ENCODE measurements around the gene TMA7B. TPM values are rescaled to one million over a fixed set of nuclear protein-coding genes. Genes with fewer than 3 reads are reported as not detected.

The TMA7B gene
- polyA plus RNA-seq, 1 of the 3 experiments (the other 2 are of a cell fraction), result not detected

DNA sequence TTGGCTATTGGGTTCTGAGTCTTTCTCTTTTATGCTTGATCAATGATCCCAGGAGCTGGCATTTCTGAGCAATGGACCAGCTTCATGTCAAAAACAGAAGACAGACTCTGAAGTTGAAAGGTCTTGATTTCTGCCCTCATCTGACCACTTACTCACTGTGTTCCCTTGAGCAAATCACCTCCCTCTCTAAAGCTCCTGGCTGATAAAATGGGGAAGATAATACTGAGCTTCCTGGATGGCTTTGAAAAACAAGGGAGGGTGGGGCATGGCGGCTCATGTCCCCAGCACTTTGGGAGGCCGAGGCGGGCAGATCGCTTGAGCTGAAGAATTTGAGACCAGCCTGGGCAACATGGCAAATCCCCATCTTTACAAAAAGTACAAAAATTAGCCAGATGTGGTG is 40.9 kb downstream of the TMA7B start:
- 79% methylated on average over 4 of the region's 4 CpGs for WGBS (ENCODE audit: low lambda C conversion rate)
- no peak overlapping the region for H3K27ac ChIP-seq (ENCODE audit: low read depth in 2 of 2, low read length in 1 of 2)
- H3K4me1 ChIP-seq (ENCODE audit: control insufficient read depth in 1 of 2, insufficient read depth in 2 of 2, low read depth in 1 of 2, low read length in 1 of 2), result peaks cover 0 to 24% of the 10 kb centered on the region in 2 experiments; a peak in 1 of 4 replicates
- no peak overlapping the region for H3K4me2 ChIP-seq
- no peak overlapping the region for H2AFZ ChIP-seq (ENCODE audit: low read depth)
- no peak overlapping the region for H3K4me3 ChIP-seq (ENCODE audit: low read depth in 2 of 2, low read length in 1 of 2)
- CTCF ChIA-PET, result interaction anchor here (1.0 to 1.7 kb wide), 3 partner anchors 15 to 42 kb away, joined by 3 to 6 read pairs (median 3); no protein-coding TSS in a partner anchor
- TF ChIP-seq TAF1 (IDR thresholded peaks at IDR 0.05; ENCODE audit: borderline replicate concordance, low read depth, low read length) (no peak), SMC3 (IDR thresholded peaks at IDR 0.05; ENCODE audit: low read depth, low read length) (no peak), TEAD4 (IDR thresholded peaks at IDR 0.05; ENCODE audit: borderline replicate concordance, insufficient read depth) (no peak), MEF2A (IDR thresholded peaks at IDR 0.05; ENCODE audit: borderline replicate concordance, low read depth) (no peak), RAD21 (IDR thresholded peaks at IDR 0.05; ENCODE audit: low read length) (no peak), FOSL2 (IDR thresholded peaks at IDR 0.05; ENCODE audit: borderline replicate concordance, low read depth) (no peak), FOXJ3 (CRISPR knock-in tag; IDR thresholded peaks at IDR 0.05) (no peak), TCF12 (IDR thresholded peaks at IDR 0.05) (no peak), POLR2AphosphoS5 (IDR thresholded peaks at IDR 0.05; ENCODE audit: low read depth, low read length) (no peak)
- TF ChIP-seq, protein P1, sequence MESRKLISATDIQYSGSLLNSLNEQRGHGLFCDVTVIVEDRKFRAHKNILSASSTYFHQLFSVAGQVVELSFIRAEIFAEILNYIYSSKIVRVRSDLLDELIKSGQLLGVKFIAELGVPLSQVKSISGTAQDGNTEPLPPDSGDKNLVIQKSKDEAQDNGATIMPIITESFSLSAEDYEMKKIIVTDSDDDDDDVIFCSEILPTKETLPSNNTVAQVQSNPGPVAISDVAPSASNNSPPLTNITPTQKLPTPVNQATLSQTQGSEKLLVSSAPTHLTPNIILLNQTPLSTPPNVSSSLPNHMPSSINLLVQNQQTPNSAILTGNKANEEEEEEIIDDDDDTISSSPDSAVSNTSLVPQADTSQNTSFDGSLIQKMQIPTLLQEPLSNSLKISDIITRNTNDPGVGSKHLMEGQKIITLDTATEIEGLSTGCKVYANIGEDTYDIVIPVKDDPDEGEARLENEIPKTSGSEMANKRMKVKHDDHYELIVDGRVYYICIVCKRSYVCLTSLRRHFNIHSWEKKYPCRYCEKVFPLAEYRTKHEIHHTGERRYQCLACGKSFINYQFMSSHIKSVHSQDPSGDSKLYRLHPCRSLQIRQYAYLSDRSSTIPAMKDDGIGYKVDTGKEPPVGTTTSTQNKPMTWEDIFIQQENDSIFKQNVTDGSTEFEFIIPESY (IDR thresholded peaks at IDR 0.05; ENCODE audit: borderline replicate concordance, low read depth), result no peak
- TF ChIP-seq, protein P2, sequence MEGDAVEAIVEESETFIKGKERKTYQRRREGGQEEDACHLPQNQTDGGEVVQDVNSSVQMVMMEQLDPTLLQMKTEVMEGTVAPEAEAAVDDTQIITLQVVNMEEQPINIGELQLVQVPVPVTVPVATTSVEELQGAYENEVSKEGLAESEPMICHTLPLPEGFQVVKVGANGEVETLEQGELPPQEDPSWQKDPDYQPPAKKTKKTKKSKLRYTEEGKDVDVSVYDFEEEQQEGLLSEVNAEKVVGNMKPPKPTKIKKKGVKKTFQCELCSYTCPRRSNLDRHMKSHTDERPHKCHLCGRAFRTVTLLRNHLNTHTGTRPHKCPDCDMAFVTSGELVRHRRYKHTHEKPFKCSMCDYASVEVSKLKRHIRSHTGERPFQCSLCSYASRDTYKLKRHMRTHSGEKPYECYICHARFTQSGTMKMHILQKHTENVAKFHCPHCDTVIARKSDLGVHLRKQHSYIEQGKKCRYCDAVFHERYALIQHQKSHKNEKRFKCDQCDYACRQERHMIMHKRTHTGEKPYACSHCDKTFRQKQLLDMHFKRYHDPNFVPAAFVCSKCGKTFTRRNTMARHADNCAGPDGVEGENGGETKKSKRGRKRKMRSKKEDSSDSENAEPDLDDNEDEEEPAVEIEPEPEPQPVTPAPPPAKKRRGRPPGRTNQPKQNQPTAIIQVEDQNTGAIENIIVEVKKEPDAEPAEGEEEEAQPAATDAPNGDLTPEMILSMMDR (IDR thresholded peaks at IDR 0.05), result no peak
- TF ChIP-seq, protein P3, sequence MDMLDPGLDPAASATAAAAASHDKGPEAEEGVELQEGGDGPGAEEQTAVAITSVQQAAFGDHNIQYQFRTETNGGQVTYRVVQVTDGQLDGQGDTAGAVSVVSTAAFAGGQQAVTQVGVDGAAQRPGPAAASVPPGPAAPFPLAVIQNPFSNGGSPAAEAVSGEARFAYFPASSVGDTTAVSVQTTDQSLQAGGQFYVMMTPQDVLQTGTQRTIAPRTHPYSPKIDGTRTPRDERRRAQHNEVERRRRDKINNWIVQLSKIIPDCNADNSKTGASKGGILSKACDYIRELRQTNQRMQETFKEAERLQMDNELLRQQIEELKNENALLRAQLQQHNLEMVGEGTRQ (IDR thresholded peaks at IDR 0.05; ENCODE audit: borderline replicate concordance, low read depth, low read length), result no peak
- TF ChIP-seq, protein P4, sequence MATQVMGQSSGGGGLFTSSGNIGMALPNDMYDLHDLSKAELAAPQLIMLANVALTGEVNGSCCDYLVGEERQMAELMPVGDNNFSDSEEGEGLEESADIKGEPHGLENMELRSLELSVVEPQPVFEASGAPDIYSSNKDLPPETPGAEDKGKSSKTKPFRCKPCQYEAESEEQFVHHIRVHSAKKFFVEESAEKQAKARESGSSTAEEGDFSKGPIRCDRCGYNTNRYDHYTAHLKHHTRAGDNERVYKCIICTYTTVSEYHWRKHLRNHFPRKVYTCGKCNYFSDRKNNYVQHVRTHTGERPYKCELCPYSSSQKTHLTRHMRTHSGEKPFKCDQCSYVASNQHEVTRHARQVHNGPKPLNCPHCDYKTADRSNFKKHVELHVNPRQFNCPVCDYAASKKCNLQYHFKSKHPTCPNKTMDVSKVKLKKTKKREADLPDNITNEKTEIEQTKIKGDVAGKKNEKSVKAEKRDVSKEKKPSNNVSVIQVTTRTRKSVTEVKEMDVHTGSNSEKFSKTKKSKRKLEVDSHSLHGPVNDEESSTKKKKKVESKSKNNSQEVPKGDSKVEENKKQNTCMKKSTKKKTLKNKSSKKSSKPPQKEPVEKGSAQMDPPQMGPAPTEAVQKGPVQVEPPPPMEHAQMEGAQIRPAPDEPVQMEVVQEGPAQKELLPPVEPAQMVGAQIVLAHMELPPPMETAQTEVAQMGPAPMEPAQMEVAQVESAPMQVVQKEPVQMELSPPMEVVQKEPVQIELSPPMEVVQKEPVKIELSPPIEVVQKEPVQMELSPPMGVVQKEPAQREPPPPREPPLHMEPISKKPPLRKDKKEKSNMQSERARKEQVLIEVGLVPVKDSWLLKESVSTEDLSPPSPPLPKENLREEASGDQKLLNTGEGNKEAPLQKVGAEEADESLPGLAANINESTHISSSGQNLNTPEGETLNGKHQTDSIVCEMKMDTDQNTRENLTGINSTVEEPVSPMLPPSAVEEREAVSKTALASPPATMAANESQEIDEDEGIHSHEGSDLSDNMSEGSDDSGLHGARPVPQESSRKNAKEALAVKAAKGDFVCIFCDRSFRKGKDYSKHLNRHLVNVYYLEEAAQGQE (IDR thresholded peaks at IDR 0.05; ENCODE audit: low read depth, low read length), result no peak
- H3K79me2 ChIP-seq (ENCODE audit: insufficient read depth), result no peaks in the 10 kb centered on the region
- H3F3A ChIP-seq (replicated peaks; ENCODE audit: insufficient read depth), result no peaks in the 10 kb centered on the region
- H3K9me2 ChIP-seq, result no peaks in the 10 kb centered on the region
- no peaks in the 10 kb centered on the region for H3K27me3 ChIP-seq (ENCODE audit: insufficient read depth)
- no peaks in the 10 kb centered on the region for H4K20me1 ChIP-seq (ENCODE audit: insufficient read depth)
- no peaks in the 10 kb centered on the region for H3K36me3 ChIP-seq (replicated peaks in 1 of 2; ENCODE audit: control insufficient read depth in 1 of 2, insufficient read depth in 2 of 2, low read length in 1 of 2)
- no peak overlapping the region for H3K9ac ChIP-seq
- no peaks in the 10 kb centered on the region for H3K9me3 ChIP-seq
- no peak for DNase-seq
- POLR2A ChIA-PET, result no interaction called here
